GM12872 (cell line): Measurements from ENCODE around the gene NTM.

Experiments
- TF ChIP-seq, protein P1 (sequence below): IDR thresholded peaks from 3 replicates; pipeline ENCODE4 v1.5.1; 2011; ENCODE audit warnings: low read depth, mild to moderate bottlenecking, low read length, moderate library complexity; ENCODE audit not compliant: insufficient read depth

Gene NTM

DNA sequence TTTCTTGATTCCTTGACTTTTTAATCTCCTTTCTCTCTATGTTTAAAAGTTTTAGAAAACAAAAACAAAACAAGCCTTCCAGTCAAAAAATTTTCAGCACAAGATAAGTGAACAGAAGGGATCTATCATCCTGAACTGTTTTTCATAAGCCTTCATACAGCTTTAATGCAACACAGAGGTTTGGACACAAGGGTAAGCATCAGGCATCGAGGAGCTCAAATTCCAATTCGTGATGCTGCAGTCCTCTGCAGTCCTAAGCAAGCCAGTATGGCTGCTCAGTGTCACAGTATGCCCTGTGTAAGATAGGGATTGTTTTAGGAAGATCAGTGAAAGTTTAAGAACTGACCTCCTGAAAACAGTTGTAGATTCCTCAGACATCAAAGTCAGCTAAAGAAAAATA, 740.9 kb downstream of the NTM start:
- TF ChIP-seq, protein P1, sequence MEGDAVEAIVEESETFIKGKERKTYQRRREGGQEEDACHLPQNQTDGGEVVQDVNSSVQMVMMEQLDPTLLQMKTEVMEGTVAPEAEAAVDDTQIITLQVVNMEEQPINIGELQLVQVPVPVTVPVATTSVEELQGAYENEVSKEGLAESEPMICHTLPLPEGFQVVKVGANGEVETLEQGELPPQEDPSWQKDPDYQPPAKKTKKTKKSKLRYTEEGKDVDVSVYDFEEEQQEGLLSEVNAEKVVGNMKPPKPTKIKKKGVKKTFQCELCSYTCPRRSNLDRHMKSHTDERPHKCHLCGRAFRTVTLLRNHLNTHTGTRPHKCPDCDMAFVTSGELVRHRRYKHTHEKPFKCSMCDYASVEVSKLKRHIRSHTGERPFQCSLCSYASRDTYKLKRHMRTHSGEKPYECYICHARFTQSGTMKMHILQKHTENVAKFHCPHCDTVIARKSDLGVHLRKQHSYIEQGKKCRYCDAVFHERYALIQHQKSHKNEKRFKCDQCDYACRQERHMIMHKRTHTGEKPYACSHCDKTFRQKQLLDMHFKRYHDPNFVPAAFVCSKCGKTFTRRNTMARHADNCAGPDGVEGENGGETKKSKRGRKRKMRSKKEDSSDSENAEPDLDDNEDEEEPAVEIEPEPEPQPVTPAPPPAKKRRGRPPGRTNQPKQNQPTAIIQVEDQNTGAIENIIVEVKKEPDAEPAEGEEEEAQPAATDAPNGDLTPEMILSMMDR, result no peak

DNA sequence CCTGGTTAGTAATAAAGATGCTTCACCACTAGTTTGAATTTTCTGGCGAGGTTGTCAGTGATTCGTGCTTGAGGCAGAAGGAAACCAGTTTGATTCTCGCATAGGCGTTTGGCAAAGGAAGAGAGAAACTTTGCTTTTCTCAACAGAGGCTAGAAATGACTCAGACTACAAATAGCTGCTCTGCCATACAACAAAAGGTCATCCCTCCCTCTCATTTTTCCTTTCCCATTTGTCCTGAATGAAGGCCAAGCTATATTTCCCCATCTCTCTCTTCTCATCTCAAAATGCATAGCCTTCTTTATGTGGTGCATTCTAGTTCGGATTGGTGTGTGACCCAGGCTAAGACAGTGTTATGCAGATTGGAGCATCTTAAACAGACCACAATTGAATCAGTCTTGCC, 741.4 kb downstream of the NTM start:
- TF ChIP-seq, protein P1, result no peak

DNA sequence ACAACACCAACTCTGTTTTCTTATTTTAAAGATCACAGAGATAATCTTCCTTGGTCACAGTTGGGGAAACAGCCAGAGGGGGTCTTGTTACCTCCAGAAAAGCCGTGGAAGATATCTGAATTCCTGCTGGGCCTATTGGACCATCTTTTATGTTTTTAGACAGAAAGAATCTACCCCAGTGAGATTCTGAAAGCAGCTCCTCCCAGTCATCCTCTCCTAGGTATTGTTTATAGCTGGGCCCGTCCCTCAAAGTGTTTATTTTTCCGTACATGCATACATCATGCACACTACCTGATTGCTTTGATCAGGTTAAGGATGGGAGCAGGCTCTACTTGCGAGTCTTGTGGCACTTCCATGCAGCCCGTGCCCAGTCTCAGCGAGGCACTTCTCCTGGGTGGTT, 742.4 kb downstream of the NTM start:
- TF ChIP-seq, protein P1, result no peak

DNA sequence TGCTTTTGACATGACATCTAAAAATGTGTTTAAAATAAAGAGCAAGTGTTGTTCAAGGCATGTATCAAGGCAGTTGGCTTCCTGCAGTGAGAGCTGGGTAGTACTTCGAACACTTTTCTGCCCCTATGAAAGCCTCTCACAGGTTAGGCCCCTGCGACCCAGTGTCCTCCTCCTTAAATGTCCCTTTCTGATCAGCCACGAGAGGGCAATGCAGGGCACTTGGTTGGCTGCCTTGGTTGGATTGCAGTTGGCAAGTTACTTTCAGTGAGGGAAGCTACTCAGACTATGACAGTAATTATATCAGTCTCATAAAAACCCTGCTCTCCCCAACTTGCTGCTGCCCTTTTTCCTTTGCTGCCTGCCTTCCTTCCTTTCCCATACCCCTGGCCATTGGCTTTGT, 743.8 kb downstream of the NTM start:
- TF ChIP-seq, protein P1, result peak; percentile 47

DNA sequence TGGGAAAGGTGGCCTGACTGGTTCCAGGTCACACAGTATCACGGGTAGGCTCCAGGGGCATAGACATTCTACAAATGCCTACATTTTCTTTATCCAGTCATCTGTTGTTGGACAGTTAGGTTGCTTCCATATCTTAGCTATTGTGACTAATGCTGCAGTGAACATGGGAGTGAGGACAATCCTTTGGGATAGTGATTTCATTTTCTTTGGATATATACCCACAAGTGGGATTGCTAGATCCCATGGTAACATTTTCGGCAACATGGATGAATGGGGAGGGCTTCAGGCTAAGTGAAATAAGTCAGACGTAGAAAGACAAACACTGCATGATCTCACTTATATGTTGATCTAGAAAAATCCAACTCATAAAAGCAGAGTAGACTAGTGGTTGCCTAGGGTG, 744.3 kb downstream of the NTM start:
- TF ChIP-seq, protein P1, result no peak

DNA sequence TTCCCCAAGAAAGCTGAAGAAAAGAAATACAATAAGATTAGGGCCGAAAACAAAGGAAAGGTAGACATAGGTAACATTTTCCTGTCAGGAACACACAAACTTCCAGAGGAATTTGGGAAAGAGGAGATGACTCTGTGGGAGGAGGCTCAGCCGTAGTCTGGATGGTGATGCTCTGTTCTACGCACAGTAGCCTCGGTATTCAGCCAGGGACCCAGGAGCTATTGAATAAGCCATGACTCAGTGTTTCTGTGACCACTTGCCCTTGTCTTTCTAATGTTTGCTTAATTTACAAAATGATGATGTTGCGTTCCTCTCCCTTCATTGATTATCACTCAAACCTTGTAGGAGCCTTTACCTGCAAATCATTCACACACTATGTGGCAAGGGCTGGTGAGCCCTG, 745.0 kb downstream of the NTM start:
- TF ChIP-seq, protein P1, result no peak

DNA sequence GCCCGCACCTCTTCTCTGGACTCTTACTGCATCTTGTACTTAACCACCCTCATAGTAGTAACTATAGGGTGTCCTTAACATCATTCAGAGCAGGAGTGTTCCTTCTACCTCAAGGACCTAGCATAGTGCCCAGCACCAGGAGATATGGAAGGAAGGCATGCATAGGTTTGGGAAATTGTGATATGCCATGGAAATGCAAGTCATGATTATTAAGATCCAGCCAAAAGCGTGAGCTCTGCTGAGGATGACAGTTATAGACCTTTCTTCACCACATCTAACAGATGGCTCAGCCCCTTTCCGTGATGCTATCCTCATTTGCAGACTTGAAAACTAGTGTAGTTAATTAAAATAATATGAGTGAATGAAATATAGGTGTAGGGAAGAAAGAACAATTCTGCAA, 746.1 kb downstream of the NTM start:
- TF ChIP-seq, protein P1, result no peak

DNA sequence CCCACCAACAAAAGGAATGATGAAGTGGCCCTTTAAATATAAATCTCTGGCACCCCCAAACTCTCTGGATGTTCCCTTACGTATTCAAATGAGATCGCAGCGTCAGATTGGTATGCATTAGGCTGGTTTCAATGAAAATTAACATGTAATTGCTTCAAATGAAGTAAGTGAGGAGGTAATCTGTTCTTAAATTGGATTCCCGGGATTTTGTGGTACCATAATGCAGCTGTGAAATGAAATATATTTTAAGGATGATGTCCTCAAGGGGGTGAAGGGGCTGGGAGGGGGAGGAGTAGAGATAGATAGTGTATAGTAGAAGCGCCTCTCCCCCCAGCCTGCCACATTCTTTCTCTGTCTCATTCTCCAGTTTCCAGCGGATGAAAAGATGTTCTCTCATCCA, 748.2 kb downstream of the NTM start:
- TF ChIP-seq, protein P1, result no peak
